NB4 (cell line): ENCODE measurements around the gene SLC30A4.

Experiments
- MYC ChIP-seq: IDR thresholded peaks from 2 replicates; pipeline ENCODE4 v1.6.1; 2011; ENCODE audit warnings: low read depth, low read length
- POLR2A ChIP-seq: IDR thresholded peaks from 2 replicates; pipeline ENCODE4 v1.6.1; 2011; ENCODE audit warnings: mild to moderate bottlenecking; ENCODE audit not compliant: insufficient read length; ENCODE audit errors: extremely low read depth
- TF ChIP-seq, protein P1 (sequence below): IDR thresholded peaks from one replicate; pipeline ENCODE4 v1.5.1; 2012; ENCODE audit warnings: low read depth, low read length
- TF ChIP-seq, protein P2 (sequence below): IDR thresholded peaks from 2 replicates; pipeline ENCODE4 v1.6.1; 2011; ENCODE audit warnings: low read depth, low read length

DNA sequence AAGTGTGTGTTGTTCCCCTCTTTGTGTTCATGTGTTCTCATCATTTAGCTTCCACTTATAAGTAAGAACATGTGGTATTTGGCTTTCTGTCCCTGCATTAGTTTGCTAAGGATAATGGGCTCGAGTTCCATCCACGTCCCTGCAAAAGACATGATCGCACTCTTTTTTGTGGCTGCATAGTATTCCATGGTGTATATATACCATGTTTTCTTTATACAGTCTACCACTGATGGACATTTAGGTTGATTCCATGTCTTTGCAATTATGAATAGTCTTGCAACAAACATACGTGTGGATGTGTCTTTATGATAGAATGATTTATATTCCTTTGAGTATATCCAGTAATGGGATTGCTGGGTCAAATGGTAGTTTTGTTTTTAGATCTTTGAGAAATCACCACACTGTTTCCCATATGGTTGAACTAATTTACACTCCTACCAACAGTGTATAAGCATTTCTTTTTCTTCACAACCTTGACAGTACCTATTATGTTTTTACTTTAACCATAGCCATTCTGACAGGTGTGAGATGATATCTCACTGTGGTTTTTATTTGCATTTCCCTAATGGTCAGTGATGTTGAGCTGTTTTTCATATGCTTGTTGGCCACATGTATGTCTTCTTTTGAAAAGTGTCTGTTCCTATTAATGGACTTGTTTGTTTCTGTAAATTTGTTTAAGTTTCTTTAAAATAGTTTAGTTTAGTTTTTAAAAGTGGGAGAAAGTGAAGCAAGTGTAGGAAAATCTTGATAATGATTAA is 21.9 kb upstream of the SLC30A4 start:
- TF ChIP-seq, protein P1, sequence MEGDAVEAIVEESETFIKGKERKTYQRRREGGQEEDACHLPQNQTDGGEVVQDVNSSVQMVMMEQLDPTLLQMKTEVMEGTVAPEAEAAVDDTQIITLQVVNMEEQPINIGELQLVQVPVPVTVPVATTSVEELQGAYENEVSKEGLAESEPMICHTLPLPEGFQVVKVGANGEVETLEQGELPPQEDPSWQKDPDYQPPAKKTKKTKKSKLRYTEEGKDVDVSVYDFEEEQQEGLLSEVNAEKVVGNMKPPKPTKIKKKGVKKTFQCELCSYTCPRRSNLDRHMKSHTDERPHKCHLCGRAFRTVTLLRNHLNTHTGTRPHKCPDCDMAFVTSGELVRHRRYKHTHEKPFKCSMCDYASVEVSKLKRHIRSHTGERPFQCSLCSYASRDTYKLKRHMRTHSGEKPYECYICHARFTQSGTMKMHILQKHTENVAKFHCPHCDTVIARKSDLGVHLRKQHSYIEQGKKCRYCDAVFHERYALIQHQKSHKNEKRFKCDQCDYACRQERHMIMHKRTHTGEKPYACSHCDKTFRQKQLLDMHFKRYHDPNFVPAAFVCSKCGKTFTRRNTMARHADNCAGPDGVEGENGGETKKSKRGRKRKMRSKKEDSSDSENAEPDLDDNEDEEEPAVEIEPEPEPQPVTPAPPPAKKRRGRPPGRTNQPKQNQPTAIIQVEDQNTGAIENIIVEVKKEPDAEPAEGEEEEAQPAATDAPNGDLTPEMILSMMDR: no peak
- TF ChIP-seq, protein P2, sequence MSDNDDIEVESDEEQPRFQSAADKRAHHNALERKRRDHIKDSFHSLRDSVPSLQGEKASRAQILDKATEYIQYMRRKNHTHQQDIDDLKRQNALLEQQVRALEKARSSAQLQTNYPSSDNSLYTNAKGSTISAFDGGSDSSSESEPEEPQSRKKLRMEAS: no peak
- TF ChIP-seq POLR2A: no peak
- TF ChIP-seq MYC: no peak
